SHP77 treated with DMSO at 0.1 percent for 48 hours (cell line): ENCODE data around the gene MYO5A.
"Not testable (repeated sequence)": the region's sequence is repeated elsewhere in the genome, so short reads cannot be mapped to it uniquely, and the experiment has no call there.

Source experiments
- DNase-seq: peaks from one replicate; lab custom pipeline; 2025; lab: John Stamatoyannopoulos, UW

The MYO5A gene

GRCh38 chr15:52463638-52464037, 65.0 kb downstream of the MYO5A start:
- no peak for DNase-seq

GRCh38 chr15:52462806-52463360, 65.8 kb downstream of the MYO5A start:
- DNase-seq: no peak

- DNase-seq: not testable (repeated sequence)
These were observed 69.0 kb downstream of the MYO5A start for GRCh38 chr15:52459701-52460100.

GRCh38 chr15:52459265-52459664, 69.4 kb downstream of the MYO5A start:
- DNase-seq: not testable (repeated sequence)

- no peak for DNase-seq
These were observed 80.4 kb downstream of the MYO5A start for GRCh38 chr15:52448011-52448890.

- no peak for DNase-seq
These were observed 82.7 kb downstream of the MYO5A start for GRCh38 chr15:52445954-52446353.

- DNase-seq: no peak
These were observed 83.1 kb downstream of the MYO5A start for GRCh38 chr15:52445553-52445952.

- DNase-seq: not testable (repeated sequence)
These were observed 85.5 kb downstream of the MYO5A start for GRCh38 chr15:52443205-52443604.

GRCh38 chr15:52441841-52442240, 86.8 kb downstream of the MYO5A start:
- DNase-seq: no peak

- DNase-seq: no peak
These were observed 87.7 kb downstream of the MYO5A start for GRCh38 chr15:52440946-52441345.

GRCh38 chr15:52440414-52440813, 88.3 kb downstream of the MYO5A start:
- no peak for DNase-seq

- DNase-seq: no peak
These were observed 89.2 kb downstream of the MYO5A start for GRCh38 chr15:52439470-52439869.

GRCh38 chr15:52439042-52439441, 89.6 kb downstream of the MYO5A start:
- DNase-seq: not testable (repeated sequence)

- DNase-seq: no peak
These were observed 90.6 kb downstream of the MYO5A start for GRCh38 chr15:52438047-52438446.

- no peak for DNase-seq
These were observed 91.0 kb downstream of the MYO5A start for GRCh38 chr15:52437646-52438045.

- no peak for DNase-seq
These were observed 91.7 kb downstream of the MYO5A start for GRCh38 chr15:52436981-52437380.

GRCh38 chr15:52434885-52435284, 93.8 kb downstream of the MYO5A start:
- no peak for DNase-seq

- no peak for DNase-seq
These were observed 100.4 kb downstream of the MYO5A start for GRCh38 chr15:52428297-52428696.

GRCh38 chr15:52427804-52428203, 100.9 kb downstream of the MYO5A start:
- DNase-seq: no peak

GRCh38 chr15:52424856-52425431, 103.7 kb downstream of the MYO5A start:
- no peak for DNase-seq

GRCh38 chr15:52423852-52424251, 104.8 kb downstream of the MYO5A start:
- DNase-seq: no peak

GRCh38 chr15:52422001-52422400, 106.7 kb downstream of the MYO5A start:
- no peak for DNase-seq

- DNase-seq: no peak
These were observed 107.7 kb downstream of the MYO5A start for GRCh38 chr15:52421029-52421428.
